Stimulated activated CD8-positive, alpha-beta memory T cell treated with anti-CD3 and anti-CD28 coated beads, Interleukin-12 subunit alpha, Interleukin-12 subunit beta, amount 100 ng/mL, for 4 hours (primary cell): Measurements from ENCODE around the gene ZBTB49.

Source experiments
- DNase-seq: peaks from one replicate; pipeline ENCODE4 v3.0.0-alpha.2; 2020; ENCODE audit warnings: low read depth

The ZBTB49 gene

GRCh38 chr4:4358093-4358854 is 68.2 kb downstream of the ZBTB49 start:
- DNase-seq: no peak

- DNase-seq: no peak
These were observed 71.8 kb downstream of the ZBTB49 start for GRCh38 chr4:4361883-4362282.

GRCh38 chr4:4362991-4363697 is 73.1 kb downstream of the ZBTB49 start:
- DNase-seq: no peak

GRCh38 chr4:4364061-4364460 is 74.0 kb downstream of the ZBTB49 start:
- no peak for DNase-seq

GRCh38 chr4:4364486-4365208 is 74.6 kb downstream of the ZBTB49 start:
- DNase-seq: no peak

GRCh38 chr4:4368809-4369580 is 78.9 kb downstream of the ZBTB49 start:
- no peak for DNase-seq
